Activated T-helper 17 cell treated with anti-CD3 and anti-CD28 coated beads, Interleukin-2, amount 50 U/mL, for 72 hours (primary cell): ENCODE data around the gene PATJ. TPM values are rescaled to one million over a fixed set of nuclear protein-coding genes. Genes with fewer than 3 reads are reported as not detected.
A peak's percentile ranks its signal among the peaks of the same experiment; 100 is the strongest.
"Not testable (repeated sequence)": the region's sequence is repeated elsewhere in the genome, so short reads cannot be mapped to it uniquely, and the experiment has no call there.

Source experiments
- ATAC-seq: fragments of 150-1000 bp; cut with Tn5 transposase; replicated peaks from 2 replicates; pipeline ENCODE4 v1.10.0; 2021; ENCODE audit warnings: mild to moderate bottlenecking, moderate library complexity
- H3K27ac Mint-ChIP-seq: one replicate; pipeline ENCODE4 v1.8.0; 2022; ENCODE audit warnings: mixed read lengths
- H3K27me3 Mint-ChIP-seq: one replicate; pipeline ENCODE4 v1.8.0; 2022; ENCODE audit warnings: mixed read lengths
- H3K36me3 Mint-ChIP-seq: one replicate; pipeline ENCODE4 v1.8.0; 2022; ENCODE audit warnings: low read depth, mild to moderate bottlenecking, mixed read lengths
- H3K4me1 Mint-ChIP-seq: one replicate; pipeline ENCODE4 v1.8.0; 2022; ENCODE audit warnings: mixed read lengths
- H3K4me3 Mint-ChIP-seq: one replicate; pipeline ENCODE4 v1.8.0; 2022; ENCODE audit warnings: mild to moderate bottlenecking, mixed read lengths
- H3K9me3 Mint-ChIP-seq: one replicate; pipeline ENCODE4 v1.8.0; 2022; ENCODE audit warnings: mixed read lengths
- total RNA-seq, 2 donors: library from RNA; stranded (reverse); gene quantifications; one replicate each; pipeline ENCODE4 v1.2.3, GENCODE V29; 2022

The PATJ gene
- total RNA-seq, 2 donors from 2014 or later, result 15.7 to 30.1 TPM

- H3K27ac Mint-ChIP-seq, result no peak overlapping the region
- H3K9me3 Mint-ChIP-seq, result no peaks in the 10 kb centered on the region
- H3K27me3 Mint-ChIP-seq, result peaks cover 19% of the 10 kb centered on the region
- H3K36me3 Mint-ChIP-seq, result no peaks in the 10 kb centered on the region
- H3K4me1 Mint-ChIP-seq, result no peaks in the 10 kb centered on the region
- ATAC-seq, result no peak
- no peak overlapping the region for H3K4me3 Mint-ChIP-seq
Measured at GRCh38 chr1:62198069-62198780, 455.9 kb downstream of the PATJ start.

DNA sequence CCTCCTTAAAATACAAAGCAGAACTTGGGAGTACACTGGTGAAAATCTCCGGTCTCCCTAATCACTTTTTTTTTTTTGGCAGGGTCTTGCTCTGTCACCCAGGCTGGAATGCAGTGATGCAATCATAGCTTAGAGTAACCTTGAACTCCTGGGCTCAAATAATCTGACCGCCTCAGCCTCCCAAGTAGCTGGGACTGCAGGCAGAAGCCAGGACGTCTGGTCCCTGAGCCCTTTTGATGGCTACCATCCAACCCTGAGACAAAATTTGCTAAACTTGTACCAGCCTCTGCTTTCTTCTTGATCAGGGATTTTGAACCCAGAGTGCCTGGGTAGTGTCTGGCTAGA is 456.5 kb downstream of the PATJ start:
- Mint-ChIP-seq H3K9me3 (no peaks in the 10 kb centered on the region), H3K27me3 (peaks cover 15% of the 10 kb centered on the region), H3K36me3 (no peaks in the 10 kb centered on the region), H3K4me1 (no peaks in the 10 kb centered on the region), H3K27ac (no peak overlapping the region), H3K4me3 (no peak overlapping the region)
- ATAC-seq, result no peak

GRCh38 chr1:62207187-62207586 is 464.9 kb downstream of the PATJ start:
- peaks cover 10% of the 10 kb centered on the region for H3K27me3 Mint-ChIP-seq
- no peaks in the 10 kb centered on the region for H3K36me3 Mint-ChIP-seq
- no peaks in the 10 kb centered on the region for H3K4me1 Mint-ChIP-seq
- peaks cover 18% of the 10 kb centered on the region for H3K9me3 Mint-ChIP-seq
- no peak overlapping the region for H3K4me3 Mint-ChIP-seq
- H3K27ac Mint-ChIP-seq, result no peak overlapping the region
- no peak for ATAC-seq

DNA sequence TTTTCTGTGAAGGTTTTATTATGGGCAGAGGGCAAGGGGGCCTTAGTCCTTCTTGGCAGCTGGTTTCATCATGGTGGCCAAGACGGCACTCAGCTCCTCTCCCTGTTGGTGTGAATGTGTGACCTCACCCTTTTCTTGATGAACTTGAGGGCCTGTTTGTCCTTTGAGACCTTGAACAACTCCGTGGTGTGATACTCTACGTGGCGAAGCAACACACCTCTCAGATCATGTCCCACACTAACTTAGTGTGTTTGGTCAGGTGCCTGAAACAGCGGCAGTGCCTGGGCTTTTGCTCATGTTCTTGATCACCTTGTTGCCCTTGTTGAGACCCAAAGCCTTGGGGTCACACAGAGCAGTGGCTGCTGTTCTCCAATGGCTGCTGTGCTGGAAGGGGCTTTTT is 465.8 kb downstream of the PATJ start:
- H3K36me3 Mint-ChIP-seq, result no peaks in the 10 kb centered on the region
- no peak overlapping the region for H3K27ac Mint-ChIP-seq
- no peaks in the 10 kb centered on the region for H3K4me1 Mint-ChIP-seq
- H3K9me3 Mint-ChIP-seq, result peaks cover 18% of the 10 kb centered on the region
- no peak for ATAC-seq
- H3K4me3 Mint-ChIP-seq, result no peak overlapping the region
- H3K27me3 Mint-ChIP-seq, result peaks cover 10% of the 10 kb centered on the region

GRCh38 chr1:62208970-62209369 is 466.7 kb downstream of the PATJ start:
- Mint-ChIP-seq H3K4me3 (no peak overlapping the region), H3K27ac (no peak overlapping the region), H3K9me3 (peaks cover 18% of the 10 kb centered on the region), H3K27me3 (peaks cover 10% of the 10 kb centered on the region), H3K4me1 (no peaks in the 10 kb centered on the region), H3K36me3 (no peaks in the 10 kb centered on the region)
- no peak for ATAC-seq

DNA sequence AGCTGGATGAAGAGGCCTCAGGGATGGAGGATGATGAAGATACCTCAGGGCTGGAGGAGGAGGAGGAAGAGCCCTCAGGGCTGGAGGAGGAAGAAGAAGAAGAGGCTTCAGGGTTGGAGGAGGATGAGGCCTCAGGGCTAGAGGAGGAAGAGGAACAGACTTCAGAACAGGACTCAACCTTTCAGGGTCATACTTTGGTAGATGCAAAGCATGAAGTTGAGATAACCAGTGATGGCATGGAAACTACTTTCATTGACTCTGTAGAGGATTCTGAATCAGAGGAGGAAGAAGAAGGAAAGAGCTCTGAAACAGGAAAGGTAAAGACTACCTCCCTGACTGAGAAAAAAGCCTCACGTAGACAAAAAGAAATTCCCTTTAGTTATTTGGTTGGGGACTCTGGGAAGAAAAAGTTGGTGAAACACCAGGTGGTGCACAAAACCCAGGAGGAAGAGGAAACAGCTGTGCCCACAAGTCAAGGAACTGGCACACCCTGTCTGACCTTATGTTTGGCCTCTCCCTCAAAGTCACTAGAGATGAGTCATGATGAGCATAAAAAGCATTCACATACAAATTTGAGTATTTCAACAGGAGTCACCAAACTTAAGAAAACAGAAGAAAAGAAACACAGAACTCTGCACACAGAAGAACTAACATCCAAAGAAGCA is 467.8 kb downstream of the PATJ start:
- Mint-ChIP-seq H3K27ac (no peak overlapping the region), H3K27me3 (peaks cover 10% of the 10 kb centered on the region), H3K4me1 (no peaks in the 10 kb centered on the region), H3K36me3 (no peaks in the 10 kb centered on the region), H3K4me3 (no peak overlapping the region), H3K9me3 (peaks cover 18% of the 10 kb centered on the region)
- peak; percentile 51 for ATAC-seq

DNA sequence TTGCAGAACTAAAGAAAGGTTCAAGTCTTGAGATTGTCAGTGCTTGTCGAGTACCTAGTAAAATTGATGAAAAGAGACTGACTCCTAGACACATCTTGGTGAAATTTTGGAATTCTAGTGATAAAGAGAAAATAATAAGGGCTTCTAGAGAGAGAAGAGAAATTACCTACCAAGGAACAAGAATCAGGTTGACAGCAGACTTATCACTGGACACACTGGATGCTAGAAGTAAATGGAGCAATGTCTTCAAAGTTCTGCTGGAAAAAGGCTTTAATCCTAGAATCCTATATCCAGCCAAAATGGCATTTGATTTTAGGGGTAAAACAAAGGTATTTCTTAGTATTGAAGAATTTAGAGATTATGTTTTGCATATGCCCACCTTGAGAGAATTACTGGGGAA is 468.7 kb downstream of the PATJ start:
- peaks cover 18% of the 10 kb centered on the region for H3K9me3 Mint-ChIP-seq
- ATAC-seq, result no peak
- no peaks in the 10 kb centered on the region for H3K36me3 Mint-ChIP-seq
- H3K27ac Mint-ChIP-seq, result no peak overlapping the region
- no peak overlapping the region for H3K4me3 Mint-ChIP-seq
- no peaks in the 10 kb centered on the region for H3K4me1 Mint-ChIP-seq
- H3K27me3 Mint-ChIP-seq, result peaks cover 10% of the 10 kb centered on the region

GRCh38 chr1:62212411-62212810 is 470.1 kb downstream of the PATJ start:
- peaks cover 11% of the 10 kb centered on the region for H3K9me3 Mint-ChIP-seq
- no peak overlapping the region for H3K27ac Mint-ChIP-seq
- no peaks in the 10 kb centered on the region for H3K36me3 Mint-ChIP-seq
- no peak overlapping the region for H3K4me3 Mint-ChIP-seq
- no peaks in the 10 kb centered on the region for H3K4me1 Mint-ChIP-seq
- H3K27me3 Mint-ChIP-seq, result no peaks in the 10 kb centered on the region
- no peak for ATAC-seq

- no peaks in the 10 kb centered on the region for H3K36me3 Mint-ChIP-seq
- ATAC-seq, result no peak
Measured at GRCh38 chr1:62213075-62213914, 471.0 kb downstream of the PATJ start.

GRCh38 chr1:62218604-62219003 is 476.3 kb downstream of the PATJ start:
- H3K9me3 Mint-ChIP-seq, result no peaks in the 10 kb centered on the region
- no peak overlapping the region for H3K4me3 Mint-ChIP-seq
- H3K4me1 Mint-ChIP-seq, result no peaks in the 10 kb centered on the region
- no peak for ATAC-seq
- H3K27me3 Mint-ChIP-seq, result no peaks in the 10 kb centered on the region
- no peaks in the 10 kb centered on the region for H3K36me3 Mint-ChIP-seq
- H3K27ac Mint-ChIP-seq, result no peak overlapping the region

More at GRCh38 chr1:62213075-62213914, 471.0 kb downstream of the PATJ start:
- no peak overlapping the region for H3K27ac Mint-ChIP-seq
- H3K4me3 Mint-ChIP-seq, result no peak overlapping the region
- H3K27me3 Mint-ChIP-seq, result no peaks in the 10 kb centered on the region
- peaks cover 11% of the 10 kb centered on the region for H3K9me3 Mint-ChIP-seq
- no peaks in the 10 kb centered on the region for H3K4me1 Mint-ChIP-seq

- H3K4me1 Mint-ChIP-seq, H3K36me3 Mint-ChIP-seq, H3K27ac Mint-ChIP-seq, H3K27me3 Mint-ChIP-seq, H3K9me3 Mint-ChIP-seq, H3K4me3 Mint-ChIP-seq, ATAC-seq: not testable (repeated sequence)
Measured at GRCh38 chr1:62220456-62220855, 478.2 kb downstream of the PATJ start.

DNA sequence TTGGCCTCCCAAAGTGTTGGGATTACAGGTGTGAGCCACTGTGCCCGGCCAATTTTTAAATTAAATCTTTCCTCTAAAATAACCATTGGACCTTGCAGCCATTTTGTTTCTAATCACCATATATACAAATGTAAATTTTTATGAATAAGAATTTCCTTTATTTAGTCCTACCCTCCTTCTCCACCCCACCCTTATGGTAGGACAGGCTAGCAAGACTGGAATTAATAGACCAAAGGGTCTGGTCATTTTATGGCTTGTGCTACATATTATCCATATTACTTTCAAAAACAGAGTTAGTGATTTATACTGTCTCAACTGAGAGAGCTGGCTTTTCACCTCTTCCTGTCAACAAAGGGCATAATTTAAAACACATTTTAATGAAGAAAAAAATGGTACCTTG is 478.9 kb downstream of the PATJ start:
- ATAC-seq, result no peak
- H3K36me3 Mint-ChIP-seq, result no peaks in the 10 kb centered on the region
- H3K27ac Mint-ChIP-seq, result no peak overlapping the region
- H3K4me3 Mint-ChIP-seq, result no peak overlapping the region
- no peaks in the 10 kb centered on the region for H3K4me1 Mint-ChIP-seq
- H3K27me3 Mint-ChIP-seq, result no peaks in the 10 kb centered on the region
- H3K9me3 Mint-ChIP-seq, result no peaks in the 10 kb centered on the region

GRCh38 chr1:62222321-62222720 is 480.0 kb downstream of the PATJ start:
- no peaks in the 10 kb centered on the region for H3K27me3 Mint-ChIP-seq
- H3K4me3 Mint-ChIP-seq, result no peak overlapping the region
- H3K9me3 Mint-ChIP-seq, result no peaks in the 10 kb centered on the region
- no peak overlapping the region for H3K27ac Mint-ChIP-seq
- H3K36me3 Mint-ChIP-seq, result no peaks in the 10 kb centered on the region
- ATAC-seq, result no peak
- no peaks in the 10 kb centered on the region for H3K4me1 Mint-ChIP-seq

DNA sequence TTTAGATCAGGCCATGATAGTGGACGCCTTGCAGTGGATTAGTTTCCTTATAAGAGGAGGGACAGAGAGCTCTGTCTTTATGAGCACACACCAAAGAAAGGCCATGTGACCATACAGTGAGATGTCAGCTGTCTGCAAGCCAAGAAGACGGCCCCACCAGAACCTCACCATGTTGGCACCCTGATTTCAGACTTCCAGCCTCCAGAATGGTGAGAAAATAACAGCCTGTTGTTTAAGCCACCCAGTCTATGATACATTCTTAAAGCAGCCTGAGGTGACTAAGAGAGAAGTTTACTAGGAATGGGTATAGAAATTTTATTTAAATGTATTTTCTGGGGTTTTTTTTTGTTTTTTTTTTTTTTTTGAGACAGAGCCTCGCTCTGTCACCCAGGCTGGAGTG is 481.9 kb downstream of the PATJ start:
- no peak for ATAC-seq

DNA sequence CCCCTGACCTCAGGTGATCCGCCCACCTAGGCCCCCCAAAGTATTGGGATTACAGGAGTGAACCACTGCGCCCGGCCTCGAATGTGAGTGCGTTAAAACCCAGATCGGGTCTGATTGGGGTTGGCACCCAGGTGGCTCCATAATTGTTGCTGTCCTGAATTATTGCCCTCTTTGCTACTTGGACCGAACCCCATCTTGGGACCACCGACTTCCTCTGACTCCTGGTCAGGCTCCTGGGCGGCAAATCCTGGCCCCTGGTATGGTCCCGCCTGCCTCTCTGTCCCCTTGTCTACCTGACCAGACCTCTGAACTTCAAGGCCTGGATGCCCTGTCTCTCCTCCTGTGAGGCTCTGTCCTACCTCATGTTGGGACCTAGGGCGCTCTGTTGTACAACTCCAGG is 485.2 kb downstream of the PATJ start:
- no peaks in the 10 kb centered on the region for H3K4me1 Mint-ChIP-seq
- no peak overlapping the region for H3K4me3 Mint-ChIP-seq
- H3K27me3 Mint-ChIP-seq, result peaks cover 9% of the 10 kb centered on the region
- no peaks in the 10 kb centered on the region for H3K36me3 Mint-ChIP-seq
- H3K9me3 Mint-ChIP-seq, result no peaks in the 10 kb centered on the region
- no peak for ATAC-seq
- no peak overlapping the region for H3K27ac Mint-ChIP-seq

More for the DNA sequence above, 481.9 kb downstream of the PATJ start:
- no peak overlapping the region for H3K27ac Mint-ChIP-seq
- no peaks in the 10 kb centered on the region for H3K4me1 Mint-ChIP-seq
- no peak overlapping the region for H3K4me3 Mint-ChIP-seq
- no peaks in the 10 kb centered on the region for H3K36me3 Mint-ChIP-seq
- no peaks in the 10 kb centered on the region for H3K27me3 Mint-ChIP-seq
- H3K9me3 Mint-ChIP-seq, result no peaks in the 10 kb centered on the region
